HK-2 (cell line): ENCODE data around the gene CDKN2B-AS1.

ENCODE experiments used
- DNase-seq: peaks from one replicate; pipeline ENCODE4 v3.0.0-alpha.2; 2018; ENCODE audit not compliant: unreplicated experiment

The CDKN2B-AS1 gene

DNA sequence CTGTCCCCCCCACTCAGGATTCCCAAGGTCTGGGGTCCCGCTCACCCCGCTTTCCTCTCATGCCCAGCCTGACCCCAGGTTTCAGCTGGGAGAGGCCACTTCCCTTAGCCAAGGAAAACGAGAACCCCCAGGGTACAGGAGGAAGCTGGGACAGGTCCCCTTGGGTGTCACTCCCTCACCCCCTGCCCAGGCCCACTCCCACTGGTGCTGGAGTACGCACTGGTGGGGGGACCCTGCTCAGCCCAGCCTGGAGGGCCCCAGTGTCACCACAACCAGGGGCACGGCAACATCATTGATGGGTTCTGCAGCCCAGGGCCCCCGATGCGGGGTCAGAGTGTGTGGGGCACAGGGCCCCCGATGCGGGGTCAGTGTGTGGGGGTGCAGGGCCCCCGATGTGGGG, 159.5 kb downstream of the CDKN2B-AS1 start:
- no peak for DNase-seq

DNA sequence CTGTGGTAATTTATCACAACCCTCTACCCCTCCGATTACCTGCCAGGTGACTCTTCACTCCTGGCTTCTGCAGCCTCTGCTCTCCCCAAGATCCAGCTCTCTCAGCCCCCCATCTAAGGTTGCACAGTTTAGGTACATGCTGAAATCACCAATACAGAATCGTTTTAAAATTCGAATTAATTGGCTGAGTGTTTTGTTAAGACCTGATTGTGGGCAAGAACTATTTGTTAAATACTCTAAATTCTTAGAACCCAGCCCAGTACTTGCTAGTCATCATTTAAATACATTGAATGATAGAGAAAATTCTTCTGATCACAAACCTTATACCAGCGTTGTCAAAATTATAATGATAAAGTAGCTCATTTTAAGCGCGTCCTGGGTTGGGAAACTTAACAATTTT, 162.0 kb downstream of the CDKN2B-AS1 start:
- DNase-seq, result no peak

DNA sequence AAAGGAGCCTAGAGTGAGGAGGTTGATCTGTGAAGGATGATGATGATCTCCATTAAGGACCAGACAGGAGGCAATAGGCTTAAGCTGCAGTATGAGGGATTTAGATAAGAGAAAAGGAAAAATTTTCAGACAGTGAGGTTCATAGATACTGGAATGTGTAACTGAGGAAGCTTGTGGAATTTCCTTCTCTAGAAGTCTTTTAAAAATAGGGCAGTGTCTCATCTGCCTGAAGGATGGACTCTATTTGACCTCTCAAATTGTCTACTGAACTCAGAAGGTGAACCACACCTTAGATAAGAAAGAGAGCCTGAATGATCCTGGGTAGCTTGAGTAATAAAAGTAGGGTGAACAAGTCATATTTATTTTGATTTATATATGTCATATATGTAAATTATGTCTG, 162.7 kb downstream of the CDKN2B-AS1 start:
- DNase-seq, result no peak

DNA sequence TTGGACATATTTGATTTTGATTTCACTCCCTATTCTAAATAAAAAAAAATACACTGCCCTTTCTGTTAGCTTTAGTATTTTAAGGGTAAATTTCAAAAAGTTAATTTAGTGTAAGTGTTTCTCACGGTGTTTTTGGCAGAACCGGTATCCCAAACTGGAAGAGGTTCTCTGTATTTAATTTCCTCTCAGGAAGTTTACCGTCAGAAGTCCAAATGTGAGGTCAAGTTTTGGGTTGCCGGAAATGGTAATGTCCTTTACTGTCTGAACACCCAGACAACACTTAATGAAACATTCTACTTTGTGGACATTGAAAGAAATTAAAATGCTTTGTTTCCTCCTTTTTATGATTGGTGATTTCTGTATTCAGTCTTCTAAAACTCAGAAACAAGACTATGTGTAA, 163.2 kb downstream of the CDKN2B-AS1 start:
- no peak for DNase-seq

DNA sequence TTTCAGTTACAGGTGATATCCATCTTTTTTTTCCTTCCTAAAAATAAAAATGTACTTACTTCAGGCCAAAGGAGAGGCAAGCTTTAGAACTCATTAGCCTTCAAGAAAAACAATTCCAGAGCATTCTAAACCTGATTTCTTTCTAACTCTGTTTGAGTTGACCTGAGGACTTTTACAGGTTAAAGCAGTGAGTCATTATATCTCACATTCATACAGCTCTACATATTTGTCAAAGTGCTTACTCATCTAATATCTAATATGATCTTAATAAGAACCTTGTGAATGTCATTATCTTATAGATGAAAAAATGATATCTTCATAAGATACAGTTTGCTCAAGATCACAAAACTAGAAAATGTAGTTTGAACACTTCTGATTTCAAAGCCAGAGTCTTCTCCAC, 163.7 kb downstream of the CDKN2B-AS1 start:
- DNase-seq, result no peak

DNA sequence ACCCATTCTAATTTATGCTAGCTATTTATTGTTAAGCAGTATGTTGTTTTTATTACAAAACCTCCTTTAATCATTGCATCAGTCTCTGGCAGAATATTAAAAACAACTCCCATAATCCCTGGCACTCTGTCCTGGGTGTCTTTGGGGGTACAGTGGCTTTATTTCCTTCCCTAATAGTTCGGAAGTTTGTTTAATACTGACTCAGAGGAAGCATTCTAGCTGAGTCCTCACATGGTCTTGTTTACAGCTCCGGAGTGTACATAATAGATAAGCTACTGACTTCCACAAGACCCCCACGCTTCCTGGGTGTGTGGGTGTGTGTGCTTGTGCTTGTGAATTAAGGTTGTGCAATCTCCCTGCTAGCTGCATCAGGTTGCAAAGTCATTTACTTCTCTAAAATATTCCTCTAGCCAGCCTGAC, 164.3 kb downstream of the CDKN2B-AS1 start:
- no peak for DNase-seq

DNA sequence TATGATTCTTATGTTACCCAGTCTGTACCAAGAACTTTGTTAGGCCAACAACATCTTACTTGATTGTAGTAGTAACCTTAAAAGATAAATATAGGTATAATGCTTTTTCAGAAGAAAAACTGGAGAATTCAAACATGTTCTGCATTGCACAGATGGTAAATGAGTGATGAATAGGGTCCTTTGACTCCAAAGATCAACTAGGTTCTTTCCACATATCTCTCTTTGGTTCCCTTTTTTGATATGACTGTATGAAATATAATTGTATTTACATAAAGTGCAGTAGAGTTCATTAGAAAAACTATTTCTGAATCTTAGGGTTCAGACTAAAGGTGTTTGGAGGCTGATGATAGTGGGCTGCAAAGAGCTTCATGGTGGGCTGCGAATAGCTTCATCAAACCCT, 165.0 kb downstream of the CDKN2B-AS1 start:
- DNase-seq, result no peak

DNA sequence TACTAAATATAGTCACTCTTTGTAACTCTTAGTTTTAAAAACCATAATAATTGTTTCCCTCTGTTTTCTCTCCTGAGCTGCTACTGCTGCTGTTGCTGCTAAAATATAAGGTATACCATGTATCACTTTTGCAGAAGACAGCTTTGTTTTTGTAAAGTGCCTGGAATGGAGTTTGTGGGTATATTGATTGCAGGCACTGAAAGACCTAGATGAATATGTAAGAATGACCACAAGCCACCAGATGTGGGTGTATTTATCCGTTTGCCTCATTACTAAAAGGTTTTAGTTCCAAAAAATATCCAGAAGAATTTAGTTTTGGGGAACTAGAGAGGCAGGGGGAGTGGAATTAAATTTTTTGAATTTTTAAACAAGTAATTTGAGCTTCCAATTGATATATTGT, 165.6 kb downstream of the CDKN2B-AS1 start:
- DNase-seq, result no peak

DNA sequence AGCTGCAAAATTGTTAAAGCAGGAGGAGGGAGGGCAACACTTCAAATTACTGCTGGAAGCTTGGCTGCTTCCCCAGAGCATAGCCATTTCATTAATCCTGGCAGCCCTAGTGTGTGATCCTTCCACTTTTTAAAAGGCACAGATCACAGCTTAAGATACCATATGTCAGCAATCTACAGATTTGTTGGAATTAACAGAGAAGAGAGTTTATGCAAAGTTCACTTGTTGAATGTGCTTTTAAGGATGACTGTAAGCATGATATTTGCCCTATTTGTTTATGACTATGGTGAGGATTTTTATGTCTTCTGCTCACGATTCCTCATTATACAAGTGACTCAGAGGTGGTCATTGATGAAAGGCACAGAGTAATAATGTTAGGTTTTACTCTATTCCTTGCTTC, 170.6 kb downstream of the CDKN2B-AS1 start:
- DNase-seq, result no peak

DNA sequence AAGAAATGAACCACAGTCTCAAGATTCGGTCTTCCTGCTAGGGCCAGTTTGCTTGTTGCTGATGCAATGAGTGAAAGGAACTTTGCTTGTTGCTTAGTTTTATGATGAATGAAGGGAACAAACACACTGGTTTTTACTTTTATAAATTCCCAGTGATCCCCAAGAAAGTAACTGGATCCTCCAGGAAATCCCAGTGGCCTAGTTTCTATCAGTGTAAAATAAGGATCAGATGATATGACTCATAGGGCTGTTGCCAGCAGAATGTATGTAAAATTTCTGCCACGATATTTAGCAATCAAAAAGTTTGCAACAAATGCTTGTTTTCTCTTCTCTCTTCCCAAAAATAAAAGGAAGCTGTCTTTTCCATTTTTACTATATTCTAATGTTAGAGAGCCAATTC, 174.7 kb downstream of the CDKN2B-AS1 start:
- no peak for DNase-seq

DNA sequence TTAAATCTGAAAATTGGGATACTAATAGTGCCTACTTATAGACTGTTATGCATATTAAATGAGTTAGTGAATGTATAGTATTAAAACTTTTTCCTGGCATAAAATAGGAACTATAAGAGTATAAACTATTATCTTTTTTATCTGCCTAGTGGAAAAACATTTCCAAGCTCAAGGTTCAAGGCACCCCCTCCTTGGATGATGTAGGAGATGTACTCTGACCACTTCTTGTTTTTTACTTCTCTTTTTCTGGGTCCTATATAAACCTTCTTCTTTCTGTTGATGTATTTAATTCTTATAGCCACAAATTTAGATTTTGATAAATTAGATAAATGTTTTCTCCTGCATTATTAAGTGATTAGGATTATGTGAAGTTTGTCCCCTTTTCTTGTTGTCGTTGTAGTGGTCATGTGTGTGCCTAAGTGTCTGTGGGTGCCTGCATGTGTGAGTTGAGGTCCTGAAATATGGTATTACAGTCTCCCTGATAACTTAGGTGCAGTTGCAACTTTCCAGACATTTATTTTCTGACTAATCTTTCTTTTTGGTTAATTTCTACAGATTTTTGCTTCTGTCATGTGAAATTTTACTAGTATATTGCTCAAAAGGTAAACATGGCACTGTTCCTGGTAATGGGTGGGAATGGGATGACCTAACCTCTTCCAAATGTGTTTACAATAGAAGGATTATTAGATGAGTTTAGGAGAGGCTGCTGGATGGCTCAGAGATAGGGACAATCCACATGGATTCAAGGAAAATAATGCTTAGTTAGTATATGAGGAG, 175.3 kb downstream of the CDKN2B-AS1 start:
- DNase-seq, result no peak
